ENCODE measurements around the gene ECSCR. TPM values are rescaled to one million over a fixed set of nuclear protein-coding genes. Genes with fewer than 3 reads are reported as not detected.

ECSCR gene
- polyA plus RNA-seq, 1 donor from 2014 or later = not detected

- Histone ChIP-seq H2AFZ (ENCODE audit: low read depth, low read length) (no peak overlapping the region), H3K4me3 (ENCODE audit: low read length) (no peak overlapping the region), H3K27ac (ENCODE audit: low read length) (no peak overlapping the region), H3K9me2 (ENCODE audit: insufficient read depth, low read length) (no peaks in the 10 kb centered on the region), H3K79me2 (replicated peaks; ENCODE audit: insufficient read depth, low read length) (no peaks in the 10 kb centered on the region), H4K20me1 (ENCODE audit: insufficient read depth) (no peaks in the 10 kb centered on the region), H3K9ac (ENCODE audit: low read length) (no peak overlapping the region), H3K36me3 (ENCODE audit: insufficient read depth, low read length) (no peaks in the 10 kb centered on the region), H3K9me3 (ENCODE audit: low read length) (no peaks in the 10 kb centered on the region), H3F3A (ENCODE audit: insufficient read depth, low read length, poor library complexity, severe bottlenecking) (no peaks in the 10 kb centered on the region), H3K27me3 (ENCODE audit: insufficient read depth, low read depth, low read length) (no peaks in the 10 kb centered on the region), H3K4me2 (ENCODE audit: low read length) (no peak overlapping the region)
- no peak for TF ChIP-seq RAD21 (conservative IDR thresholded peaks at IDR 0.05)
- no peak for TF ChIP-seq EZH2 (IDR thresholded peaks at IDR 0.05; ENCODE audit: borderline replicate concordance, insufficient read depth, low read length, poor library complexity, severe bottlenecking)
- no peak for TF ChIP-seq CTCF (IDR thresholded peaks at IDR 0.05; ENCODE audit: poor library complexity, severe bottlenecking)
- no peak for TF ChIP-seq REST (IDR thresholded peaks at IDR 0.05; ENCODE audit: borderline replicate concordance)
- no peak for TF ChIP-seq POLR2AphosphoS5 (IDR thresholded peaks at IDR 0.05)
- TF ChIP-seq MXI1 (conservative IDR thresholded peaks at IDR 0.05; ENCODE audit: poor library complexity, severe bottlenecking) = no peak
Measured at GRCh38 chr5:139501381-139501780, 38.8 kb upstream of the ECSCR start.

- Histone ChIP-seq H2AFZ (ENCODE audit: low read depth, low read length) (no peak overlapping the region), H3K9me3 (ENCODE audit: low read length) (no peaks in the 10 kb centered on the region), H3K27me3 (ENCODE audit: insufficient read depth, low read depth, low read length) (no peaks in the 10 kb centered on the region), H3K36me3 (ENCODE audit: insufficient read depth, low read length) (no peaks in the 10 kb centered on the region), H3K4me2 (ENCODE audit: low read length) (no peak overlapping the region), H3K9ac (ENCODE audit: low read length) (no peak overlapping the region), H3K9me2 (ENCODE audit: insufficient read depth, low read length) (no peaks in the 10 kb centered on the region), H3K79me2 (replicated peaks; ENCODE audit: insufficient read depth, low read length) (no peaks in the 10 kb centered on the region), H3K27ac (ENCODE audit: low read length) (no peak overlapping the region), H3F3A (ENCODE audit: insufficient read depth, low read length, poor library complexity, severe bottlenecking) (no peaks in the 10 kb centered on the region), H4K20me1 (ENCODE audit: insufficient read depth) (no peaks in the 10 kb centered on the region), H3K4me3 (ENCODE audit: low read length) (no peak overlapping the region)
- TF ChIP-seq RAD21 (conservative IDR thresholded peaks at IDR 0.05) (no peak), SMC3 (conservative IDR thresholded peaks at IDR 0.05; ENCODE audit: poor library complexity) (no peak)
Measured at GRCh38 chr5:139495638-139496435, 33.3 kb upstream of the ECSCR start.

- H3K79me2 ChIP-seq (replicated peaks; ENCODE audit: insufficient read depth, low read length) = no peaks in the 10 kb centered on the region
- no peak overlapping the region for H3K27ac ChIP-seq (ENCODE audit: low read length)
- H3F3A ChIP-seq (ENCODE audit: insufficient read depth, low read length, poor library complexity, severe bottlenecking) = no peaks in the 10 kb centered on the region
- H3K4me2 ChIP-seq (ENCODE audit: low read length) = no peak overlapping the region
- no peak overlapping the region for H2AFZ ChIP-seq (ENCODE audit: low read depth, low read length)
- H3K36me3 ChIP-seq (ENCODE audit: insufficient read depth, low read length) = no peaks in the 10 kb centered on the region
- TF ChIP-seq TAF1 (IDR thresholded peaks at IDR 0.05; ENCODE audit: low read depth) (no peak), EP300 (conservative IDR thresholded peaks at IDR 0.05; ENCODE audit: poor library complexity, severe bottlenecking) (no peak), SMC3 (conservative IDR thresholded peaks at IDR 0.05; ENCODE audit: poor library complexity) (no peak), EZH2 (IDR thresholded peaks at IDR 0.05; ENCODE audit: borderline replicate concordance, insufficient read depth, low read length, poor library complexity, severe bottlenecking) (no peak), CTCF (IDR thresholded peaks at IDR 0.05; ENCODE audit: poor library complexity, severe bottlenecking) (no peak), RAD21 (conservative IDR thresholded peaks at IDR 0.05) (no peak), MXI1 (conservative IDR thresholded peaks at IDR 0.05; ENCODE audit: poor library complexity, severe bottlenecking) (no peak), REST (IDR thresholded peaks at IDR 0.05; ENCODE audit: borderline replicate concordance) (no peak), POLR2AphosphoS5 (IDR thresholded peaks at IDR 0.05) (no peak)
- no peak overlapping the region for H3K4me3 ChIP-seq (ENCODE audit: low read length)
- H3K9ac ChIP-seq (ENCODE audit: low read length) = no peak overlapping the region
- H3K9me3 ChIP-seq (ENCODE audit: low read length) = no peaks in the 10 kb centered on the region
- H3K27me3 ChIP-seq (ENCODE audit: insufficient read depth, low read depth, low read length) = no peaks in the 10 kb centered on the region
- no peaks in the 10 kb centered on the region for H3K9me2 ChIP-seq (ENCODE audit: insufficient read depth, low read length)
- H4K20me1 ChIP-seq (ENCODE audit: insufficient read depth) = no peaks in the 10 kb centered on the region
Measured at GRCh38 chr5:139494832-139495231, 32.3 kb upstream of the ECSCR start.

Measured in neural cell (in vitro differentiated cells).